GM15510 (cell line): ENCODE data around the gene TUBA4B.
A peak's percentile ranks its signal among the peaks of the same experiment; 100 is the strongest.

Experiments used
- POLR2A ChIP-seq: IDR thresholded peaks from 3 replicates; pipeline ENCODE4 v1.6.1; 2011; ENCODE audit warnings: borderline replicate concordance; ENCODE audit not compliant: insufficient read length; ENCODE audit errors: extremely low read depth

The TUBA4B gene

DNA sequence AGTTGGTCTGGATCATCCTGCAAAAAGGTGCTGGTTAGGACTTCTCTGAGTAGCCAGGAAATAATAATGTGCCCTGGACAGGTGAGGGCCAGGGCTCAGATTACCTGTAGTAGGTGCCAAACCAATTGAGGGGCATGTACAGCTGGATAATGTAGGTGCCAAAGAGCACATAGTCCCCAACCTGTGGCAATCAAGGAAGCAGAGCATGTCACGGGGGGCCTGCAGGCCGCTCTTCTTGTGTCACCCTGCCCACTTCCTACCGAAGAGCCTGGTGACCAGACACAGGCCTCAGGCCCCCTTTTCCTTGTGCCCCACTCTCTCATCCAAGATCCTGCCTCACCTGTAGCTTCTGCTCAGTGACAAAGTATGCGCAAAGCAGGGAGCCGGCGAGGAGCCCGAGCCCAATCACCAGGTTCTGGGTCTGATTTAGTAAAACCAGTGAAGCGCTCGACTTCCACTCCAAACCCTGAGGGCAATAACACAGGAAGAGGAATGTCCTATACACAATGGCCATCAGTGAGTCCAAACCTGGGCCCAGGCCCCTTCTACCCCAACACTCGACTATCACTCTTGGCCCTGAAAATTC, 39.5 kb upstream of the TUBA4B start:
- TF ChIP-seq POLR2A: no peak

- TF ChIP-seq POLR2A: no peak
Observed at GRCh38 chr2:219214141-219214540, 38.9 kb upstream of the TUBA4B start.

DNA sequence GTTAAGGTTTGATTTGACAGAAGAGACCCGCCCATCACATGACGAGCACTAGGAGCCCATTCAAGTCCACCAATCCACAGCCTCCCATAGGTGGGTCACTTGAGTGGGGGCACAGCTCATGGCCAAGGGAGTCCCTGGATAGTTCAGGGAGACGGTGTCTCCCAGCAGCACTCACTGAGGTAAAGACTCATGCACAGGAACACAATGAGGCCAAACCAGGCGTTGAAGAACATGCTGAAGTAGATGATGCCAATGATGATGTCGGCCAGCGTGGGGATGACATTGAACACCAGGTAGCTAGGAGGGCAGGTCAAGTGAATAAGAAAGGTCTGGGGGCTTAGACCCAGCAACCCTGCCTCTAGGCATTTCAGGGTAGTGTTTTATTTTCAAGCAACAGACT, 38.3 kb upstream of the TUBA4B start:
- no peak for TF ChIP-seq POLR2A

GRCh38 chr2:219215871-219216534, 37.0 kb upstream of the TUBA4B start:
- TF ChIP-seq POLR2A: no peak

DNA sequence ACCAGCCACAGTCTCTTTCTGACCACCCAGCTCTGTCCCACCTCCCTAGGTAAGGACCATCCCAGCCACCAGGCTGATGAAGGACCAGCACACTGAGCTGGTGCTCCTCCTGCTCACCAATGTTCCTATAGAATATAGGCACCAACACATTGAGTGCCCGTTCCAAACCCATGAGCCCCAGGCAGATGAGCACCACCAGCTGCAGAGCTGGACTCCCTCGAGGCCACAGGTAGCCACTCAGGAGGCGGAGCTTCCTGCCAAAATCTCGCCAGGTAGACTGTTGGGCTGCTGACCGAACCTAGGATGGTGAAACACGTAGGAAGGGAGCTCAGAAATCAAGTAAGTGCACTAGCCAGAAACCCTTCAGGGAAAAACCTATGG, 36.5 kb upstream of the TUBA4B start:
- no peak for TF ChIP-seq POLR2A

- no peak for TF ChIP-seq POLR2A
Observed at GRCh38 chr2:219218217-219218731, 34.8 kb upstream of the TUBA4B start.

GRCh38 chr2:219218732-219219701, 34.0 kb upstream of the TUBA4B start, which contains the start of gene ABCB6:
ABCB6 (minus strand) TSS chr2:219218958; CDS start chr2:219218673, 285 bp downstream.
- peak; percentile 89 for TF ChIP-seq POLR2A

- TF ChIP-seq POLR2A: no peak
Observed at GRCh38 chr2:219219784-219220532, 33.1 kb upstream of the TUBA4B start.

DNA sequence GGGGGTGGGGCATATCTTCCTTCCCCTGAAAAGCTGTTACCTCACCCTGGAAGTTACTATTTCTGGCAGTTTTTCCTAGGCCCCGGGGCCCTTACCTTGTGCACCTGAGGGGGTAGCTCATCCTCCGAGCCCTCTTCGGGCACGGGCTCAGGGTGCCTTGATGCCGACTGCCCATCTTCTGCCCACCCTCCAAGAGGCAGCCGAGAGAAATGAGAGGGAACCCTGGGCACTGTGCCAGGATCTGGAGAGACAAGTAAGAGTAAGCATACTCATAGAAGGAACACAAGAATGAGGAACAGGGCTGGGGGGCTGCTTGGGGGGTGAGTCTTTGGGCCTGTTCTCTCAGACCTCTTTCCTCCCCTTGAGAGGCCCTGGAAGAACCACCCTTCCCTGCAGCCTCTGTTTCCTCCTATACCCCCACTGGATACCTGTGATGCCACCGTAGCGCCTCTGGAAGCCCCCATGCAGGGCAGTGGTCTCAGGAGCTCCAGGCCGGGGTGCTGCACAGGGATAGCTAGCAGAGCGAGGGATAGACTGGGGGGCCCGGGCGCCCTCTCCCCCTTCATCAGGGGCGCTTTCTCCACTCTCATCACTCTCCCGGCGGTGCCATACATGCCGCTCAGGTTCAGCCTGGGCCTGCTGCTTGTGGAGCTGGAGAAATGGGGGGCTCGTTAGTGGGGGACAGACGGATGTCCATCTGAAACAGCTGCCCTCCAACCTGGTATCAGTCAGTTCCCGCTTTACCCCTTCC, 32.2 kb upstream of the TUBA4B start:
- TF ChIP-seq POLR2A: no peak

DNA sequence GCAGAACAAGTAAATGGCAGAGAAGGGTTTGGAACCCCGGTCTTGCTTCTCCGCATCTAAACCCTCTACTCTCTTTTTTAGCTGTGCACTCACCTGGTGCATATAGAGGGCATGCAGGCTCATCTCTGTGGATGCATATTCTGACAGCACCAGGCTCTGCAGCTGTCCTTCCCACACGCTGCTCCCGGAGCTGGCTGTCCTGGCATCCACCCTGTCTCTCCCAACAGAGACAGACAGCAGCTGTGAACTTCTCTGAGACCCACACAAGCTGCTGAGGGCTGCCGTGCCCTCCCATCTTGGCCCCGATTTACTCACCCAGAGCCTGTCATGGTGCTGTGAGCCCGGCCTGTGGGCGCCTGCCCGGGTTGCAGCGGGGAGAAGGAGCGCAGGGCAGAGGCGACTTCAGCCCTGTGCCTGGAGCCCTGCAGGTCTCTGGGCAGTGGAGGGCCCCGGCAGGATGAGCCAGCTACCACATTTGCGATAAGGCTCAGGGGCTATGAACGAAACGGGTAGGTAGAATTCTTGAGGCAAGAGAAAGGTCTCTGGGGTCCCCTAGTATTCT, 31.0 kb upstream of the TUBA4B start:
- TF ChIP-seq POLR2A: no peak

DNA sequence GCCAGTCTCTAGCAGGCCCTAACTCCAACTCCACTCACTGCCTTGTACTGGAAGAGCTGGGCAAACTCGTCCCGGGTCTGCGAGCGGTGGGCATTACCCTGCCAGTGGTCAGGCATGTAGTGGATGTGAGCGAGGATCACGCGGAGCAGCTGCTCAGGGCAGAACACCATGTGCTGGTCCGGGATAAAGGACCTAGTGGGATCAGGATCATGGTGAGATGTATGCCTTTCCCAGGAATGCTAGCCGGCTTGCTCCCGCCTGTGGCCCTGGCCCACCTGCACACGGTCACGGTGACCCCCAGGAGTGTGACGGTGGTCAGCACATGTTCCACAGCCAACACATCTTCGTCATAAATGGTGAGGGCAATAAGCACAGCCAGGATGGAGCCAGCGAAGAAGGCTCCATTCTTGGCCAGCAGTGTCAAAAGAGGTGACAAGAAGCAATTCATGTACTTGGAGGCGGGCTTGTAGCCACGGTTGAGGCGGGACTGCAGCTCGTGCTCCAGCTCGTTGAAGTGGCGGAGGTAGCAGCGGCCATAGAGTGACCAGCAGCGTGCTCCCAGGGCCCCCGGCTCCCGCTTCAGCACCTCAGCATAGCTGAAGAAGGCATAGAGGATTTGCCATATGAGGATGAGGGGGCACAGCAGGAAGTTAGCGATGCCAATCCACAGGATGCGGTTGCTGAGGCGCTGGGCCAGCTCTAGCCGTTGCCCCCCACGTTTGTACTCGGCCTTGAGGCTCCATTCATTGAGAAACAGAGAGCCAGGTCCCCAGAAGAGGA, 29.0 kb upstream of the TUBA4B start:
- TF ChIP-seq POLR2A: no peak

- no peak for TF ChIP-seq POLR2A
Observed at GRCh38 chr2:219225350-219225749, 27.7 kb upstream of the TUBA4B start.
